ENCODE measurements around the gene ARSI.

DNA sequence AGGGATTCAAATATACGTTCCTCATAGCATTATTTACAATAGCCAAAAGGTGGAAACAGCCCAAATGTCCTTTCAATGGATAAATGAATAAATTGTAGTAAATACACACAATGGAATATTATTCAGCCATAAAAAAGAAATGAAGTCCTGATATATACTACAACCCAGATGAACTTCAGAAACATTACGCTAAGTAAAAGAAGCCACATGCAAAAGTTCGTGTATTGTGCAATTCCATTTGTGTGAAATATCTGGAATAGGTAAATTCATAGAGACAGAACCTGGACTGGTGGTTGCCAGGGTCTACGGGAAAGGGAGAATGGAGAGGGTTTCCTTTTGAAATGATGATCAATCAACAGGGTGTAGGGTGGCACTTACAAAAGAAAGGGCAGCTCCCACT is 12.5 kb upstream of the ARSI start:
- TF ChIP-seq, protein P1, sequence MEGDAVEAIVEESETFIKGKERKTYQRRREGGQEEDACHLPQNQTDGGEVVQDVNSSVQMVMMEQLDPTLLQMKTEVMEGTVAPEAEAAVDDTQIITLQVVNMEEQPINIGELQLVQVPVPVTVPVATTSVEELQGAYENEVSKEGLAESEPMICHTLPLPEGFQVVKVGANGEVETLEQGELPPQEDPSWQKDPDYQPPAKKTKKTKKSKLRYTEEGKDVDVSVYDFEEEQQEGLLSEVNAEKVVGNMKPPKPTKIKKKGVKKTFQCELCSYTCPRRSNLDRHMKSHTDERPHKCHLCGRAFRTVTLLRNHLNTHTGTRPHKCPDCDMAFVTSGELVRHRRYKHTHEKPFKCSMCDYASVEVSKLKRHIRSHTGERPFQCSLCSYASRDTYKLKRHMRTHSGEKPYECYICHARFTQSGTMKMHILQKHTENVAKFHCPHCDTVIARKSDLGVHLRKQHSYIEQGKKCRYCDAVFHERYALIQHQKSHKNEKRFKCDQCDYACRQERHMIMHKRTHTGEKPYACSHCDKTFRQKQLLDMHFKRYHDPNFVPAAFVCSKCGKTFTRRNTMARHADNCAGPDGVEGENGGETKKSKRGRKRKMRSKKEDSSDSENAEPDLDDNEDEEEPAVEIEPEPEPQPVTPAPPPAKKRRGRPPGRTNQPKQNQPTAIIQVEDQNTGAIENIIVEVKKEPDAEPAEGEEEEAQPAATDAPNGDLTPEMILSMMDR (IDR thresholded peaks at IDR 0.05) = no peak
- no peak for TF ChIP-seq POLR2A (IDR thresholded peaks at IDR 0.05)
- TF ChIP-seq POLR2AphosphoS5 (IDR thresholded peaks at IDR 0.05) = no peak
